ENCODE data around the gene TESK2. TPM values are rescaled to one million over a fixed set of nuclear protein-coding genes. Genes with fewer than 3 reads are reported as not detected.

Gene TESK2
- total RNA-seq, 1 donor from 2014 or later: 14.9 TPM

- no peak for TF ChIP-seq EZH2phosphoT487 (IDR thresholded peaks at IDR 0.05)
- no peak for TF ChIP-seq CTCF (IDR thresholded peaks at IDR 0.05)
- H3K4me2 ChIP-seq: peak overlapping the region; percentile 47
- peak overlapping the region; percentile 18 for H3K4me3 ChIP-seq
- H4K20me1 ChIP-seq (ENCODE audit: low read depth): no peaks in the 10 kb centered on the region
- H3K27ac Mint-ChIP-seq: no peak overlapping the region
- no peaks in the 10 kb centered on the region for H3K9me3 Mint-ChIP-seq
- peaks cover 21% of the 10 kb centered on the region for H3K4me1 Mint-ChIP-seq
- H3K36me3 ChIP-seq: no peaks in the 10 kb centered on the region
- H3K4me3 Mint-ChIP-seq: no peak overlapping the region
- H3K4me1 ChIP-seq: peaks cover 33% of the 10 kb centered on the region
- peak overlapping the region; percentile 84 for H2AFZ ChIP-seq (replicated peaks)
- peak; percentile 42 for DNase-seq (ENCODE audit: low spot score)
- no peaks in the 10 kb centered on the region for H3K79me2 ChIP-seq (ENCODE audit: low read depth)
- no peaks in the 10 kb centered on the region for H3K27me3 ChIP-seq
- no peaks in the 10 kb centered on the region for H3K36me3 Mint-ChIP-seq
- no peaks in the 10 kb centered on the region for H3K27me3 Mint-ChIP-seq (ENCODE audit: insufficient read depth, low read depth)
- peak overlapping the region; percentile 71 for H3K27ac ChIP-seq
- peaks cover 7% of the 10 kb centered on the region for H3K9me3 ChIP-seq (ENCODE audit: low read depth)
- H3F3A ChIP-seq (ENCODE audit: low read depth): peaks cover 41% of the 10 kb centered on the region
- H3K9ac ChIP-seq: no peak overlapping the region
These were observed 184.6 kb downstream of the TESK2 start for GRCh38 chr1:45306319-45306718.

- Histone ChIP-seq H3K79me2 (ENCODE audit: low read depth) (no peaks in the 10 kb centered on the region), H3K27me3 (no peaks in the 10 kb centered on the region), H3K4me3 (no peak overlapping the region), H3K4me2 (peak overlapping the region; percentile 74), H3K36me3 (no peaks in the 10 kb centered on the region), H3F3A (ENCODE audit: low read depth) (peaks cover 47% of the 10 kb centered on the region), H3K4me1 (peaks cover 33% of the 10 kb centered on the region), H3K9ac (no peak overlapping the region), H3K27ac (peak overlapping the region; percentile 71), H4K20me1 (ENCODE audit: low read depth) (no peaks in the 10 kb centered on the region), H2AFZ (replicated peaks) (no peak overlapping the region), H3K9me3 (ENCODE audit: low read depth) (no peaks in the 10 kb centered on the region)
- DNase-seq (ENCODE audit: low spot score): no peak
- Mint-ChIP-seq H3K36me3 (no peaks in the 10 kb centered on the region), H3K4me3 (peak overlapping the region; percentile 73), H3K27me3 (ENCODE audit: insufficient read depth, low read depth) (peaks cover 4% of the 10 kb centered on the region), H3K4me1 (peaks cover 23% of the 10 kb centered on the region), H3K9me3 (no peaks in the 10 kb centered on the region), H3K27ac (no peak overlapping the region)
- TF ChIP-seq EZH2 (IDR thresholded peaks at IDR 0.05) (no peak), CTCF (IDR thresholded peaks at IDR 0.05) (no peak), EZH2phosphoT487 (IDR thresholded peaks at IDR 0.05) (no peak)
These were observed 185.7 kb downstream of the TESK2 start for GRCh38 chr1:45305231-45305630.

GRCh38 chr1:45304311-45305081 lies 186.5 kb downstream of the TESK2 start:
- H3K79me2 ChIP-seq (ENCODE audit: low read depth): no peaks in the 10 kb centered on the region
- H3F3A ChIP-seq (ENCODE audit: low read depth): peaks cover 47% of the 10 kb centered on the region
- peak overlapping the region; percentile 66 for H3K4me3 ChIP-seq
- H2AFZ ChIP-seq (replicated peaks): peak overlapping the region; percentile 45
- Mint-ChIP-seq H3K4me3 (peak overlapping the region; percentile 90), H3K27me3 (ENCODE audit: insufficient read depth, low read depth) (peaks cover 4% of the 10 kb centered on the region), H3K27ac (peak overlapping the region; percentile 95), H3K9me3 (no peaks in the 10 kb centered on the region), H3K4me1 (peaks cover 23% of the 10 kb centered on the region), H3K36me3 (no peaks in the 10 kb centered on the region)
- H4K20me1 ChIP-seq (ENCODE audit: low read depth): no peaks in the 10 kb centered on the region
- H3K4me1 ChIP-seq: peaks cover 33% of the 10 kb centered on the region
- peak; percentile 38 for DNase-seq (ENCODE audit: low spot score)
- H3K9ac ChIP-seq: no peak overlapping the region
- H3K9me3 ChIP-seq (ENCODE audit: low read depth): no peaks in the 10 kb centered on the region
- H3K36me3 ChIP-seq: no peaks in the 10 kb centered on the region
- TF ChIP-seq EZH2 (IDR thresholded peaks at IDR 0.05): no peak
- no peak for TF ChIP-seq CTCF (IDR thresholded peaks at IDR 0.05)
- no peak for TF ChIP-seq EZH2phosphoT487 (IDR thresholded peaks at IDR 0.05)
- H3K27ac ChIP-seq: no peak overlapping the region
- peak overlapping the region; percentile 74 for H3K4me2 ChIP-seq
- H3K27me3 ChIP-seq: no peaks in the 10 kb centered on the region
